Measurements from ENCODE around the gene LNX1. TPM values are rescaled to one million over a fixed set of nuclear protein-coding genes. Genes with fewer than 3 reads are reported as not detected.

LNX1 gene
- polyA plus RNA-seq, 3 donors: 9.8 to 14.1 (median 11.2) TPM

DNA sequence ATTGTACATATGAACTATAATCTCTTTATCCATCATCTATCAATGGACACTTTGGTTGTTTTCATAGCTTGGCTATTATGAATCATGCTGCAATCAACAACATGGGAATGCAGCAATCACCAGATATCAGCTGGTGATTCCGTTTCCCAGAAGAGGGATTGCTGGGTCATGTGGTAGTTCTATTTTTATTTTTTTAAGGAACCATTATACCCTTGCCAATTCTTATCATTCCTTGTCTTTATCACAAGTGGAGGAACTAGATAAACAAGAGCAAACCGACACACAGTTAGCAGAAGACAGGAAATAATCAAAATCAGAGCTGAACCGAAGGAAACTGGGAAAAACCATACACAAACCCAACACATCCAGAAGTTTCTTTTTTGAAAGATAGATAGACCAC is 14.5 kb upstream of the LNX1 start:
- no peak overlapping the region for H3K27ac ChIP-seq (ENCODE audit: low read depth, low read length)
- 29 to 51% (median 50%) methylated on average over 3 of the region's 3 CpGs for WGBS, 3 donors

GRCh38 chr4:53602390-53602789 is 11.1 kb upstream of the LNX1 start:
- H3K27ac ChIP-seq (ENCODE audit: low read depth, low read length): no peak overlapping the region
- WGBS, 3 donors: 77 to 87% (median 84%) methylated on average over 3 of the region's 3 CpGs

GRCh38 chr4:53601251-53601764 is 10.0 kb upstream of the LNX1 start:
- H3K27ac ChIP-seq (ENCODE audit: low read depth, low read length): no peak overlapping the region
- WGBS, 3 donors: 44 to 82% (median 74%) methylated on average over 9 of the region's 9 CpGs

GRCh38 chr4:53599632-53600031 is 8.3 kb upstream of the LNX1 start:
- H3K27ac ChIP-seq (ENCODE audit: low read depth, low read length): no peak overlapping the region
- WGBS, 3 donors: 81 to 93% (median 83%) methylated on average over 2 of the region's 2 CpGs

- no peak overlapping the region for H3K27ac ChIP-seq (ENCODE audit: low read depth, low read length)
These were observed 7.6 kb upstream of the LNX1 start for GRCh38 chr4:53598901-53599300.

DNA sequence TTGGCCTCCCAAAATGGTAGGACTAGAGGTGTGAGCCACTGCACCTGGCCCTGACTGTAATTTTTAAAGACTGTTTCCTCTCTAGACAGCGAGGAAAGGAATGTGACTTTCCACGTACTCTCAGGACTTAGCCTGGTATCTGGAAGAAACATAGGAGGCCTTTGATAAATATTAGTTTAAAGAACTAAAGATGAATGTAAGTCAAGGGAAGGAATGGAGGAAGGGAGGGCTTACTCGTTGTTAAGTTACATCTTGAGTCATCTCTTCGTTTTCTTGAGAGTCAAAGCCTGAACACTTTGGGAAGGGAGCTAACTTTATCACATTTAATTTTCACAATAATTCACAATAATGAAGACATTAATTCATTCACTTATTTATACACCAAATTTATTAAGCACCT is 7.2 kb upstream of the LNX1 start:
- H3K27ac ChIP-seq (ENCODE audit: low read depth, low read length): no peak overlapping the region
- 85 to 91% (median 89%) methylated on average over 4 of the region's 4 CpGs for WGBS, 3 donors

DNA sequence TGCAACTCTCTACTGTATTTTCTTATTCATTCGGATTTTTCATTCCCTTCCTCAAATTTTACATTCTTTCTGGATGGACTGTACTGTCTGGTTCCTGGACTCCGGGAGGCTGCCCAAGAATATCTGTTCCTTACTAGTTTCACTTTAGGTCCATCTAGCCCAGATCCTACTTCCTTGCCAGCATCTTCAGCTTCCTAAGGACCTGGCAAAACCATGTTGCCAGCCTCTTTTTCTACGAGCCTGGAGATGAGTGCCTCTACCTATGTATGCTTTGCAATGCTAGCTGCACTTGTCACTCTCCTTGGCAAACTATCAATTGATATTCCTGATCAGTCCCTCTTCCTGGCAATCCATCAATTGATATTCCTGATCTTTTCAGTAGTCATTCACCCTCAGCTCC is 5.6 kb upstream of the LNX1 start:
- WGBS, 3 donors: 83 to 88% (median 85%) methylated on average over 3 of the region's 3 CpGs
- no peak overlapping the region for H3K27ac ChIP-seq (ENCODE audit: low read depth, low read length)

DNA sequence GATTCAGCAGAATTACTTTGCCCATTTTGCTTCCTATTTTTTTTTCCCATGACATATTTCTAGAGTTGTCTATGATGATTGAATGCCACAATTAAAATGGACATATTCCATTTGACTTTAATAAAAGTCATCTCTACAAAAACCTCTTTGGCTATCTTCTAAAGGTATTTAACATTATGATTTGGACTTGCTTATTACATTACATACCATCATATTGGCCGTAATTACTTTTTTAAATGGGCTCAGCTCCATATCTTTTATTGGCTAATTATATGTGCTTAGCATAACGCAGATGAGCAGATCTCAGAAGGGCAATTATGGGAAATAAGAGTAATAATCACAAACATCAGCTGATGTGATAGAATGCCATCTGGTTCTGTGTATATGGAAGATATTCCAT is 4.5 kb upstream of the LNX1 start:
- H3K27ac ChIP-seq (ENCODE audit: low read depth, low read length): no peak overlapping the region
- 89 to 94% (median 90%) methylated on average over 2 of the region's 2 CpGs for WGBS, 3 donors

GRCh38 chr4:53595204-53595603 is 3.9 kb upstream of the LNX1 start:
- no peak overlapping the region for H3K27ac ChIP-seq (ENCODE audit: low read depth, low read length)
- 93 to 94% (median 93%) methylated on average over 3 of the region's 3 CpGs for WGBS, 3 donors

DNA sequence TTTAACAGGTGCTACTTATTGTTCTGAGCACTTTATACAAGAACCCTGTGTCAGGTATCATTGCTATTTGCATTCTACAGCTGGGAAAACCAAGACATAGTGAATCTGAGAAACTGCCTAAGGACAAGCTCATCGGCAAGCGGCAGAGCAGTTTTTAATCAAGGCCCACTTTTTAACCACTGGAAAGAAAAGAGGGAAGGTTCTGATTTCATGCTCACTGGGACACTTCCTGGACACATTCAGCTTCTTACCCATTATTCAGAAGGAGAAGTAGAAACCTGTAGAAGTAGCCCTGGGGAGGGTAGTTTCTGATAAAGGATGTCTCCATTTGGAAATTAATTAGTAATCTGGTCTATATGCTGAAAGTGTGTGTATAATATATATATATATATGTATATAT is 2.5 kb upstream of the LNX1 start:
- 77 to 94% (median 92%) methylated on average over 2 of the region's 2 CpGs for WGBS, 3 donors

GRCh38 chr4:53592686-53593501 is 1.6 kb upstream of the LNX1 start:
- WGBS, 3 donors: 22 to 38% (median 28%) methylated on average over 20 of the region's 20 CpGs
- no peak overlapping the region for H3K27ac ChIP-seq (ENCODE audit: low read depth, low read length)

More for the DNA sequence above, 2.5 kb upstream of the LNX1 start:
- no peak overlapping the region for H3K27ac ChIP-seq (ENCODE audit: low read depth, low read length)

GRCh38 chr4:53592122-53592521 is 836 bp upstream of the LNX1 start:
- WGBS, 3 donors: 18 to 61% (median 54%) methylated on average over 8 of the region's 8 CpGs
- no peak overlapping the region for H3K27ac ChIP-seq (ENCODE audit: low read depth, low read length)

- no peak overlapping the region for H3K27ac ChIP-seq (ENCODE audit: low read depth, low read length)
- 30 to 81% (median 71%) methylated on average over 2 of the region's 2 CpGs for WGBS, 3 donors
These were observed 1.1 kb downstream of the LNX1 start for GRCh38 chr4:53590187-53590586.

DNA sequence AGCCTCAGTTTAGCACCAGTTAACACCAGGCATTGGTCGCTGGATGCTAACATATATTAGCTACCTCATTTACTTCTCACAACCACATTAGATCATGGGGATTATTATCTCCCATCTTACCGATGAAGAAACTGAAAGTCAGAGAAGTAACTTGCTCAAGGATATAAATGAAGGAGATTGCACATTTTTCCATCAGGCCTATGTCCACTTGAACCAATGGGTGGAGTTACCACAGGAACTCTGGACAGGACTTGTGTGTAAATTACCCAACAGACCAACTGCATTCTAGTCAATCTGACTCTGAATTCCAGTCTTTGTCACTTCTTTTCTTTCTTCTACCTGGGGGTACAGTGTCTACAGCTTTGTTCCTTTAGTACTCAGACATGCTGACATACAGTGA is 1.8 kb downstream of the LNX1 start:
- WGBS, 3 donors: 82 to 89% (median 86%) methylated on average over 2 of the region's 2 CpGs
- H3K27ac ChIP-seq (ENCODE audit: low read depth, low read length): no peak overlapping the region

GRCh38 chr4:53587135-53587534 is 4.2 kb downstream of the LNX1 start:
- 32 to 80% (median 77%) methylated on average over 2 of the region's 2 CpGs for WGBS, 3 donors
- H3K27ac ChIP-seq (ENCODE audit: low read depth, low read length): no peak overlapping the region

DNA sequence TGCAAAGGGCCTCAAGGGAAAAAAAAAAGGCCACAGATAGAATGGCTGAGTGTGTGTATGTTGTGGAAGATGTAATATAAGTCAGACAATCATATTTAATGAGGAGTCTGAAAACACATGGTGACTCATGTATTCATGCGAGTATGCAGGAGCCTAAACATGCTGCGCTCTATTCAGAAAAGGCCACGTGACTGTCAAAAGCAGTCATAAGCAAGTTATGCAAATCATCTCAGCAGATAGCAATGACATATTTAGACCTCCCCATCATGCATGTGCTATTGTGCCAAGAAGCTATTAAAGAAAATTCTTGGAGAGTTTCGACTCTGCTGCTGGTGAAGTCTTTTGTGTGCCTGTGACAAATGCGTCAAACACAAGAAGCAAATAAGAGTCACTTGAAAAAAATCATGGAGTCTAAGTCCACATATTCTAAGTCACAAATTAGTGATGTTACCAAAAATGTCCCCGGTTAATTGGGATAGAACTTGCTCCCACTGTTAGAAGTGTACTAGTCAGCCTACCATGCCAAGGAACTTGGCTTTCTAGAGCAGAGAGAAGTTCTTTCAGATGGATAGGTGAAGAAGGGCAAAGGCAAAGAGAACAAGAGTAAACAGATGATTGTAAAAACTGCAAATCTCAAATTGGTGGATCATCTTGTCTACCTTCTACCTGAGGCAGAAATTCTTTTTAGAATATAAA is 5.0 kb downstream of the LNX1 start:
- WGBS, 3 donors: 79 to 81% (median 80%) methylated on average over 6 of the region's 6 CpGs
- H3K27ac ChIP-seq (ENCODE audit: low read depth, low read length): no peak overlapping the region

GRCh38 chr4:53584658-53585057 is 6.6 kb downstream of the LNX1 start:
- H3K27ac ChIP-seq (ENCODE audit: low read depth, low read length): no peak overlapping the region
- 76 to 86% (median 83%) methylated on average over 4 of the region's 4 CpGs for WGBS, 3 donors

- H3K27ac ChIP-seq (ENCODE audit: low read depth, low read length): no peak overlapping the region
- 75 to 92% (median 83%) methylated on average over 3 of the region's 3 CpGs for WGBS, 3 donors
These were observed 7.8 kb downstream of the LNX1 start for GRCh38 chr4:53583513-53583912.

DNA sequence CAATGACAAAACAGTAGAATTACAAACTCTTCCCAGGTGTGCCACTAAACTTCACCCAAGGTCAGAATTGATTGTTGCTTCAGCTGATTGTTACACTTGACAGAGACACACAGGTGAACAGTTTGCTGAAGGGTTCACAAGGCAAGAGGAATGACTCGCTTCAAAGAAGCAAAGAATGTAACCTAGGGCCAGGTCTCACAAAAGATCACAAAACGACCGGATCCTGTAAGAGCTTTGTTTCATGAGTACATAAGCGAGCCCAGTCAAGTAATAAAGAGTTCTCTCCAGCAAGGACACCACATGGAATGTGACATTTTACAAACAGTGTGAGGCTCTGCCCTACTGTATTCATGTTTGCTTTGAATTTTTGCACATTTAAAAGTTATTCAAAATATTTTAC is 9.1 kb downstream of the LNX1 start:
- no peak overlapping the region for H3K27ac ChIP-seq (ENCODE audit: low read depth, low read length)
- WGBS, 3 donors: 24 to 90% (median 78%) methylated on average over 4 of the region's 4 CpGs

DNA sequence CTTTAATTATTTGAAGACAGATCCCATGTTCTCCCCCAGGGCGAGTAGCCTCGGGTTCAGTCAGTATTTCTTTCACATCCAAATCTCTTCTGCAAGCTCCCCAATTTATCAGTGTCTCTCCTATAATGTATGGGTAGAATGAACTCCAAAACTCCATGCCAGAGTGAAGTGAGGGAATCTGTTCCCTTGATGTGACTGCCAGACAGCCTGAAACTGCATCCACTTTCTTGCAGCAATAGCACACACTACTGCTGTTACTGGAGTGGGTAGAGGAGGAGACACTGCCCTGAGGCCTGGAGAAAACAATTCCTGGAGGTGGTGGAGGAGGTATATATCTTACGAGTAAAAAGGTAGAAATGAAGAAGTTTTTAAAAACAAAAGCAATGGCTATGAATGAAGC is 11.0 kb downstream of the LNX1 start:
- WGBS, 3 donors: 75 to 89% (median 86%) methylated on average over 3 of the region's 3 CpGs

More for the DNA sequence above, 11.0 kb downstream of the LNX1 start:
- H3K27ac ChIP-seq (ENCODE audit: low read depth, low read length): no peak overlapping the region

All from adipose tissue (tissue), 3 donors.